ENCODE data around the gene HADH. TPM values are rescaled to one million over a fixed set of nuclear protein-coding genes. Genes with fewer than 3 reads are reported as not detected.

HADH gene
- total RNA-seq, 1 donor from 2014 or later, result 24.2 TPM

- Mint-ChIP-seq H3K27me3 (ENCODE audit: low read depth, unreplicated experiment) (no peaks in the 10 kb centered on the region), H3K4me1 (ENCODE audit: low read depth, unreplicated experiment) (peaks cover 2% of the 10 kb centered on the region), H3K4me3 (ENCODE audit: unreplicated experiment) (no peak overlapping the region), H3K27ac (ENCODE audit: unreplicated experiment) (no peak overlapping the region), H3K9me3 (ENCODE audit: unreplicated experiment) (no peaks in the 10 kb centered on the region), H3K36me3 (ENCODE audit: low read depth, unreplicated experiment) (peaks cover 11% of the 10 kb centered on the region)
- Histone ChIP-seq H4K20me1 (ENCODE audit: insufficient read depth, low read length) (no peaks in the 10 kb centered on the region), H3K9me3 (ENCODE audit: insufficient read depth, low read depth, low read length) (no peaks in the 10 kb centered on the region), H3K4me1 (ENCODE audit: insufficient read depth, low read length) (no peaks in the 10 kb centered on the region), H3K4me2 (ENCODE audit: low read length) (no peak overlapping the region), H3K9ac (ENCODE audit: low read length) (no peak overlapping the region), H3K27ac (ENCODE audit: low read depth, low read length) (no peak overlapping the region), H2AFZ (ENCODE audit: low read depth, low read length) (no peak overlapping the region), H3K36me3 (ENCODE audit: insufficient read depth, low read length) (no peaks in the 10 kb centered on the region), H3K4me3 (ENCODE audit: insufficient read depth, low read depth, low read length) (no peak overlapping the region), H3K79me2 (ENCODE audit: insufficient read depth, low read length) (no peaks in the 10 kb centered on the region), H3K27me3 (ENCODE audit: insufficient read depth, low read length) (no peaks in the 10 kb centered on the region)
- no peak for FAIRE-seq
- TF ChIP-seq EZH2 (IDR thresholded peaks at IDR 0.05; ENCODE audit: insufficient read depth, low read length), result no peak
- no peak for TF ChIP-seq CTCF (IDR thresholded peaks at IDR 0.05; ENCODE audit: insufficient read depth, low read depth, low read length)
- DNase-seq (ENCODE audit: low read depth), result no peak
Measured at GRCh38 chr4:108068442-108068841, 78.8 kb downstream of the HADH start.

GRCh38 chr4:108070775-108071174 lies 81.1 kb downstream of the HADH start:
- no peak overlapping the region for H3K4me2 ChIP-seq (ENCODE audit: low read length)
- H3K4me3 ChIP-seq (ENCODE audit: insufficient read depth, low read depth, low read length), result no peak overlapping the region
- FAIRE-seq, result no peak
- no peaks in the 10 kb centered on the region for H3K9me3 Mint-ChIP-seq (ENCODE audit: unreplicated experiment)
- H3K9ac ChIP-seq (ENCODE audit: low read length), result no peak overlapping the region
- TF ChIP-seq CTCF (IDR thresholded peaks at IDR 0.05; ENCODE audit: insufficient read depth, low read depth, low read length) (no peak), EZH2 (IDR thresholded peaks at IDR 0.05; ENCODE audit: insufficient read depth, low read length) (no peak)
- H2AFZ ChIP-seq (ENCODE audit: low read depth, low read length), result no peak overlapping the region
- no peaks in the 10 kb centered on the region for H4K20me1 ChIP-seq (ENCODE audit: insufficient read depth, low read length)
- H3K79me2 ChIP-seq (ENCODE audit: insufficient read depth, low read length), result no peaks in the 10 kb centered on the region
- H3K4me1 Mint-ChIP-seq (ENCODE audit: low read depth, unreplicated experiment), result peaks cover 2% of the 10 kb centered on the region
- H3K4me1 ChIP-seq (ENCODE audit: insufficient read depth, low read length), result no peaks in the 10 kb centered on the region
- H3K4me3 Mint-ChIP-seq (ENCODE audit: unreplicated experiment), result no peak overlapping the region
- no peaks in the 10 kb centered on the region for H3K9me3 ChIP-seq (ENCODE audit: insufficient read depth, low read depth, low read length)
- H3K27ac Mint-ChIP-seq (ENCODE audit: unreplicated experiment), result no peak overlapping the region
- H3K36me3 ChIP-seq (ENCODE audit: insufficient read depth, low read length), result no peaks in the 10 kb centered on the region
- no peak for DNase-seq (ENCODE audit: low read depth)
- no peaks in the 10 kb centered on the region for H3K27me3 Mint-ChIP-seq (ENCODE audit: low read depth, unreplicated experiment)
- H3K27ac ChIP-seq (ENCODE audit: low read depth, low read length), result no peak overlapping the region
- peaks cover 14% of the 10 kb centered on the region for H3K36me3 Mint-ChIP-seq (ENCODE audit: low read depth, unreplicated experiment)
- no peaks in the 10 kb centered on the region for H3K27me3 ChIP-seq (ENCODE audit: insufficient read depth, low read length)

GRCh38 chr4:108072300-108072699 lies 82.6 kb downstream of the HADH start:
- H3K4me2 ChIP-seq (ENCODE audit: low read length), result no peak overlapping the region
- H3K36me3 Mint-ChIP-seq (ENCODE audit: low read depth, unreplicated experiment), result peaks cover 12% of the 10 kb centered on the region
- H3K27ac Mint-ChIP-seq (ENCODE audit: unreplicated experiment), result no peak overlapping the region

More at GRCh38 chr4:108072300-108072699, 82.6 kb downstream of the HADH start:
- TF ChIP-seq EZH2 (IDR thresholded peaks at IDR 0.05; ENCODE audit: insufficient read depth, low read length) (no peak), CTCF (IDR thresholded peaks at IDR 0.05; ENCODE audit: insufficient read depth, low read depth, low read length) (no peak)
- H3K4me3 Mint-ChIP-seq (ENCODE audit: unreplicated experiment), result no peak overlapping the region
- H3K27ac ChIP-seq (ENCODE audit: low read depth, low read length), result no peak overlapping the region
- no peak overlapping the region for H3K4me3 ChIP-seq (ENCODE audit: insufficient read depth, low read depth, low read length)
- no peaks in the 10 kb centered on the region for H3K79me2 ChIP-seq (ENCODE audit: insufficient read depth, low read length)
- H3K4me1 ChIP-seq (ENCODE audit: insufficient read depth, low read length), result no peaks in the 10 kb centered on the region
- H3K9me3 Mint-ChIP-seq (ENCODE audit: unreplicated experiment), result no peaks in the 10 kb centered on the region
- DNase-seq (ENCODE audit: low read depth), result no peak
- H3K27me3 ChIP-seq (ENCODE audit: insufficient read depth, low read length), result no peaks in the 10 kb centered on the region
- H3K36me3 ChIP-seq (ENCODE audit: insufficient read depth, low read length), result no peaks in the 10 kb centered on the region
- H3K27me3 Mint-ChIP-seq (ENCODE audit: low read depth, unreplicated experiment), result no peaks in the 10 kb centered on the region
- FAIRE-seq, result no peak
- no peaks in the 10 kb centered on the region for H3K9me3 ChIP-seq (ENCODE audit: insufficient read depth, low read depth, low read length)
- H4K20me1 ChIP-seq (ENCODE audit: insufficient read depth, low read length), result no peaks in the 10 kb centered on the region
- no peak overlapping the region for H2AFZ ChIP-seq (ENCODE audit: low read depth, low read length)
- H3K9ac ChIP-seq (ENCODE audit: low read length), result no peak overlapping the region
- peaks cover 2% of the 10 kb centered on the region for H3K4me1 Mint-ChIP-seq (ENCODE audit: low read depth, unreplicated experiment)

Data from astrocyte (in vitro differentiated cells and primary cell).